HG03460 (cell line): Measurements from ENCODE around the gene NR2F1-AS1.
"Not testable (repeated sequence)": the region's sequence is repeated elsewhere in the genome, so short reads cannot be mapped to it uniquely, and the experiment has no call there.

Source experiments
- ATAC-seq: cut with Tn5 transposase; IDR thresholded peaks from one replicate; pipeline ENCODE4 v1.9.1; 2021; ENCODE audit not compliant: unreplicated experiment

The NR2F1-AS1 gene

DNA sequence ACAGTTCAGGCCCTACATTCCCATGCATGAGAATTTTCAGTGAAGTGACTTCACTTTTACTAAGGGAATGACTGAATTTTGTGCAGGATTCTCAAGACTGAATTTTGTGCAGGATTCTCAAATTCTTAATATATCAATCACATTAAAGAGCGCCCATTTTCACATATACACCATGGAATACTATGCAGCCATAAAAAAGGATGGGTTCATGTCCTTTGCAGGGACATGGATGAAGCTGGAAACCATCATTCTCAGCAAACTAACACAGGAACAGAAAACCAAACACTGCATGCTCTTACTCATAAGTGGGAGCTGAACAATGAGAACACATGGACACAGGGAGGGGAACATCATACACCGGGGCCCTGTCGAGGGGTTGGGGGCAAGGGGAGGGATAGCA lies 31.4 kb downstream of the NR2F1-AS1 start:
- ATAC-seq: not testable (repeated sequence)

DNA sequence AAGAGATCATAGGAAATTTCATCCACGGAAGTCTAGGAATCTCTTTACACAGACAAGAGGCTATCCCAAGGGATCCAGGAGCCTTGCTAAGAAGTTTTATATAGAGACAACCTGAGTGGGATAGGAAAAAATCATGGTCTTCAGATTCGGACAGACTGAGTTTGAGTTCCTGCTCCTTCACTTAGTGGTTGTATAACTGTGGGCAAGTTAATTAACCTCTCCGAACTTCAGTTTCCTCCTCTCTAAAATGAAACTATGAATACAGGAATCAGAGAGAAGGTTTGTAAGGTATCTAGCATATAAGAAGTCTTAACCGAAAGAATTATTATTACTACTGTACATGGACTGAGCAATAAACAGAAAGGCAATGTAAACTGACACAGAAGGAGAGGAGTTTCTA lies 35.1 kb downstream of the NR2F1-AS1 start:
- ATAC-seq: no peak

DNA sequence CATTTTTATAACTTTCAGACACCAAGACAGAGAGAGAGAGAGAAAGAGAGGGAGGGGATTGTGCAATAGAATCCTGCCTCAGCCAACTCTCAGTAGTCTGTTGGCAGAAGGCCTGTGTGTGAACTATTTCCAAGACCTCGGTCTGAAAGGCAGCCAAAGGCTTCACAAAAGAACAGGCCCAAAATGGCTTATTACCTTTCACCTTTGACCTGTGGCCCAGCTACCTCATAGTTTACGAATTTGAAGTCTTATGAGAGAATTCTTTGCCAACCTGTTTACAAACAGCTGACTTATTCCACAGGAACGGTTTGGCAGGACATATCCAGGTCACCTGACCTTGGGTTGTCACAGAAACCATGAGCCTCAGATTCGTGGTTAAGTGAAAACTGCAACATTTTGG lies 48.6 kb downstream of the NR2F1-AS1 start:
- no peak for ATAC-seq

DNA sequence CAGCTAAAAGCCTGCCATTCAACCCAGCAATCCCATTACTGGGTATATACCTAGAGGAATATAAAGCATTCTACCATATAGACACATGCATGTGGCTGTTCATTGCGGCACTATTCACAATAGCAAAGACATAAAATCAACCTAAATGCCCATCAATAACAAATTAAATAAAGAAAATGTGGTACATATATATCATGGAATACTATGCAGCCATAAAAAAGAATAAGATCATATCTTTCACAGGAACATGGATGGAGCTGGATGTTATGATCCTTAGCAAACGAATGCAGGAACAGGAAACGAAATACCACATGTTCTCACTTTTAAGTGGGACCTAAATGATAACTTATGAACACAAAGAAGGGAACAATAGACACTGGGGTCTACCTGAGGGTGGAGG lies 59.2 kb downstream of the NR2F1-AS1 start:
- not testable (repeated sequence) for ATAC-seq

DNA sequence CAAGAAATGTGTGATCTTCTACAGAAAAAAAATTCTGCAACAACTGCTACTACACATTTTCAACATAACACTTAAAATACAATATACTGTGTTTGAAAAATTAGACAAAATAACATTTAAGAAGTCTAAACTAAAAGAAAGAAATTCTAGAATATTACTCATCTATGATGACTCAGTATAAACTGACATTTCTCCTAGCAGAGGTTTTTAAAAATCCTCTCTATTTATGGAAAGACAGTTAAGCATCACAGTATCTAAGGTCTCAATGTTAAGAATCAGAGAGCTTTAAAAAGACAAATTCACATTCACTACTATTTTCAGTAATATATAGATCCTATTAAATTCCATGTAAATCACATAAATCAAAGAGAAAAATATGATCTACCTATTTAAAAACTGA lies 61.3 kb downstream of the NR2F1-AS1 start:
- ATAC-seq: no peak

DNA sequence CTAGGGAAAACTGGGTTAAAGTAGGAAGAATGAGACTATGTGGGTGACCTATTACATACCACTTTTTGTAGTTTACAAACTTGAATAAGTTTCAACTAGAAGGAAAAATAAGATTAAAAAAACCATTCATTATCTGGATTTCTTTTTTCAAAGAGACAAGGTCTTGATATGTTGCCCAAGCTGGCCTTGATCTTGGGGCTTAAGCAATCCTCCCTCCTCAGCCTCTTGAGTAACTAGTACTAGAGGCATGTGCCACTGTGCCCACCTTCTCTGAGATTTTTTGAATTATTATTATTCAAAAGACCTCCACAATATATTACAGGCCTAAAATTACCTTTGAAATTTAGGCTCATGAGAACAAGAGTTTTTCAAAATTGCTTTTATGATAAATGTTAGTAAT lies 63.2 kb downstream of the NR2F1-AS1 start:
- no peak for ATAC-seq

DNA sequence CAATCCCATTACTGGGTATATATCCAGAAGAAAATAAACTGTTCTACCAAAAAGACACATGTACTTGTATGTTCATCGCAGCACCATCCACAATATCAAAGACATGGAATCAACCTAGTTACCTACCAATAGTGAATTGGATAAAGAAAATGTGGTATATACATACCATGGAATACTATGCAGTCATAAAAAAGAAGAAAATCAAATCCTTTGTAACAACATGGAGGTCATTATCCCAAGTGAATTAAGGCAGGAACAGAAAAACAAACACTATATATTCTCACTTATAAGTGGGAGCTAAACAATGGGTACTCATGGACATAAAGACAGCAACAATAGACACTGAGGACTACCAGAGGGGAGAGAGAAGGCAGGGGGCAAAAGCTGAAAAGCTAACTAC lies 67.7 kb downstream of the NR2F1-AS1 start:
- ATAC-seq: no peak

DNA sequence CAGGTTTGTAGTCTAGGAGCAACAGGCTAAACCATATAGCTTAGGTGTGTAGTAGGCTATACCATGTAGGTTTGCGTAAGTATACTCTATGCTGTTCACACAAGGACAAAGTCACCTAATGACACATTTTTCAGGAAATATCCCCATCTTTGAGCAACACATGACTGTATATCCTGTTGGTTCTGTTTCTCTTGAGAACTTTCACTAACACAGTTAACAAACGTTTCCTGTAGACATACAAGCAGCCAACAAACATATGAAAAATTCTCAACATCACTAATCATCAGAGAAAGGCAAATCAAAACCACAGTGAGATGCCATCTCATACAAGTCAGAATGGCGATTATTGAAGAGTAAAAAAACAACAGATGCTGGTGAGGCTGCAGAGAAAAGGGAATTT lies 68.2 kb downstream of the NR2F1-AS1 start:
- no peak for ATAC-seq

DNA sequence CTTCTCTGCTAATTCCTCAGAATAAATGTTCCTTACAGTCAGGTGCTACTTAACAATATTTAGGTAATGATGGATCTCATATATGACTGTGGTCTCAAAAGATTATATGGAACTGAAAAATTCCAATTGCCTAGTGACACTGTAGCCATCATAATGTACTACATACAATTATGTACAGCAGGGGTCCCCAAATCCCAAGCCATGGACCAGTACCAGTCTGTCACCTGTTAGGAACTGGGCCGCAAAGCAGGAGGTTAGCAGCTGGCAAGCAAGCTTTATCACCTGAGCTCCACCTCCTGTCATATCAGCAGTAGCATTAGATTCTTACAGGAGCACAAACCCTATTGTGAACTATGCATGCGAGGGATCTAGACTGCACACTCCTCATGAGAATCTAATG lies 69.6 kb downstream of the NR2F1-AS1 start:
- ATAC-seq: no peak

DNA sequence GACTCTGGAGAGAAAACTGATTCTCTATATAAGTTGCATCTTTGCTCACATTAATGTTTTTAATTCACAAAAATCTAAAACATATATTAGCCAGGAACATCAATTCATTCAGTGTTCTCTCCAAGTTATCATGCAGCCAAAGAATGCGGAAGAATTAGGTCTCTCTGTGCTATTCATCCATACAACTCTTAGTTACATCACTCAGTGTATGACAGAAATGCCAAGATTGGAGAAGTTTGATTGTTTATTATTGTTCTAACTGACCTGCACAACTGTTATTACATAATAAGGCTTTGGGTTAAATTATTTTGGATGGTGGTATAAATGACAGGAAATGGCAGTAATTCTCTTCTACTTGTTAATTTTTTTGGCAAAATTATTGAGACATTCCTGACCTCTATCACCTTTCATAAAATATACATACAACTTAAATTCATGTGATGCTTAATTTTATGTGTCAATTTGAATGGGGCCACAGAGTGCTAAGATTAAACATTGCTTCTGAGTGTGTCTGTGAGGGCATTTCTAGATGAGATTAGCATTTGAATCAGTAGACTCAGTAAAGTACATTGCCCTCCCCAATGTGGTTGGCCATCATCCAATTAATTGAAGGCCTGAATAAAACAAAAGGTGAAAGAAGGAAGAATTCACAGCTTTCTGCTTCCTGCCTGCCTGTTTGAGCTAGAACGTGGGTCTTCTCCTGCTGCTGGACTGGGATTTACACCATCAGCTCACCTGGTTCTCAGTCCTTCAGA lies 70.2 kb downstream of the NR2F1-AS1 start:
- ATAC-seq: no peak

DNA sequence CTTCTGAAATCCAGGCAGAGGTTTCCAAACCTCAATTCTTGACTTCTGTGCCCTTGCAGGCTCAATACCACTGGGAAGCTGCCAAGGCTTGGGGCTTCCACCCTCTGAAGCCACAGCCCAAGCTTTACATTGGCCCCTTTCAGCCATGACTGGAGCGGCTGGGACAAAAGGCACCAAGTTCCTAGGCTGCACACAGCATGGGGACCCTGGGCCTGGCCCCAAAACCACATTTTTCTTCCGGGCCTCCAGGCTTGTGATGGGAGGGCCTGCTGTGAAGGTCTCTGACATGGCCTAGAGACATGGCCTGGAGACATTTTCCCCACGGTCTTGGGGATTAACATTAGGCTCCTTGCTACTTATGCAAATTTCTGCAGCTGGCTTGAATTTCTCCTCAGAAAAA lies 75.5 kb downstream of the NR2F1-AS1 start:
- not testable (repeated sequence) for ATAC-seq

DNA sequence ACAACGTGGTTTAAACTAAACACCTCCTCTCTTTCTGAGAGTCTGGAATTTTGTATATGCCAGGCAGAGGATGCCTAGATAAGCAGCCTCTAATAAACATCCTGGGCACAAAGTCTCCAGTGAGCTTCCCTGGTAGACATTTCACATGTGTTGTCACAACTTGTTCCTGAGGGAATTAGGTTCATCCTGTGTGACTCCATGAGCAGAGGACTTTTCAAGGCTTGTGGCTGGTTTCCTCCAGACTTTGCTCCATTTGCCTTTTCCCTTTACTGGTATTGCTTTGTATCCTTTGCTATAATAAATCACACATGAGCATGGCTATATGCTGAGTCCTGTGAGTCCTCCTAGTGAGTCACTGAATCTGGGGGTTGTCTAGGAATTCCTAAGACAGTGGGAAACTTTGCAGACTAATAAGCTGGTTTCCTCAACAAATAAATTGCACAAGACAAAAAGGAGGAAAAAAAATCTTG lies 77.4 kb downstream of the NR2F1-AS1 start:
- ATAC-seq: no peak

DNA sequence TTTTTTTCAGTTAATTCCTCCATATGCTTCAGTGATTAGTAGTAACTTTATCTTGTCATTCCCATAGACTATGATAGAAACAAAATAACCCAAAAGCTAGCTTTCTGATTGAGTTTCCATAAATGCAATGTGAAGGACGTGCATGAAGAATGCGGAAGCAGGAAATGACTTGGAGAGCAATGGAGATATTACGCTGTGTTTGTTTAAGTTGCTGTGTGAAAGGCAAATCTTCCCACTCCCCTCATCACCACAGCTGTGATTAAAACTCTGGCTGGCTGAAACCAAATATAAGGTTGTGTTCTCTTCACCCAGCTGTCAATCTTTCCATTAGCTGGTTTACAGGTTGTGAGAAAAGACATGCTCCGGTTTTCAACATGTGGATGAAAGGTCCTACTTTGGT lies 83.9 kb downstream of the NR2F1-AS1 start:
- ATAC-seq: no peak

DNA sequence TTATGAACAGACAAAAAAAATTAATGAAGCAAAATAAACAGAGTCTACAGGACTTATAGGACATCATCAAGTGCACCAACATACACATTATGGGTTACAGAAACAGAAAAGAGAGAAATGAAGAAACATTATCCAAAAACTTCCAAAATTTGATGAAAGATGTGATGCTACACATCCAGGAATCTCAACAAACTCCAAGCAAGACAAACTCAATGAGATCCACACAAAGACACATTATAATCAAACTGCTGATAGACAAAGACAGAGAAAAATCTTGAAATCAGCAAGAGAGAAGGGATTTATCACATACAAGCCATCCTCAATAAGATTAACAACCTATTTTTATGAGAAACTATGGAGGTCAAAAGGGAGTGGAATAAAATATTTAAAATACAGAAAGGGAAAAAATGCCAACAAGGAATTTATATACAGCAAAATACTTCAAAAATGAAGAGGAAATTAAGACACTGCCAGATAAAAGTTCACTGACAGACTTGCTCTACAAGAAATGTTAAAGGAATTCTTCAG lies 101.0 kb downstream of the NR2F1-AS1 start:
- ATAC-seq: no peak

DNA sequence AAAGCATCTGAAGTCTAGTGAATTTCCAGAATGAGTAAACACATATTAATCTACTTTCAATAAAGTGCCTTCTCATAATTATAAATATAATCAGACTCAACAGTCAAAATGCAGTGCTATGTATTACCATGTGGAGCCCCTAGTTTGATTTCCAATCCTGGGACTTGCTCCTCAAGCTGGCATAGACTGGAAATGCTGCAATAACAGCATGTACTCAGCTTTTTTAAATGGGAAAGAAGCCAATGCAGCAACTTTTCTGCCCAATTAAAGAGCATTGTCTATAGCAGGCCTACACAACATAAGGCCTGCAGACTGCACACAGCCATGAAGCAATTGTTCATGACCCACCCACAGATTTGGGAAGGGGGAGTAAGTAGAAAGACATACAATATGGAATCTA lies 103.2 kb downstream of the NR2F1-AS1 start:
- ATAC-seq: no peak

DNA sequence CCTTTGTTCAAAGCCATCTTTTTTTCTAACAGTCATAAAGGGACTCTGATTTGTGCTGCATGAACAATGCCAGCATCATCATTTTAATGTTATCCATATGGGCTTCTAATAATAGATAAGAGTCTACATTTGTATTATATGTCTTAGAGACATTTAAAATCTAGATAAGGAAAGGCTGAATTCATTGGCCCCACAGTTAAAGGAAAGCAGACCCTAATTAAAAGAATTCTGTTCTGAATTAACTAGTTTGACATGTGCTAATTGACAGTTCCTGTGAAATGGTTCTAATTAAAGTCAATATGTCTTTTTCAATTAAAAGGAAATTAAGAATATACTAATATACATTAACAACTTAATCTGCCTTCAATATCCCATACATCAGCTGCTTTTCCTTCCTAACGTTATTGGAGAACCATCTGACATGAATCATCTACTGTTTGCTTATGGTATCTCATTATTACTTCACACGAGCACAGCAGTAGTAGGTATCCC lies 104.7 kb downstream of the NR2F1-AS1 start:
- ATAC-seq: no peak

DNA sequence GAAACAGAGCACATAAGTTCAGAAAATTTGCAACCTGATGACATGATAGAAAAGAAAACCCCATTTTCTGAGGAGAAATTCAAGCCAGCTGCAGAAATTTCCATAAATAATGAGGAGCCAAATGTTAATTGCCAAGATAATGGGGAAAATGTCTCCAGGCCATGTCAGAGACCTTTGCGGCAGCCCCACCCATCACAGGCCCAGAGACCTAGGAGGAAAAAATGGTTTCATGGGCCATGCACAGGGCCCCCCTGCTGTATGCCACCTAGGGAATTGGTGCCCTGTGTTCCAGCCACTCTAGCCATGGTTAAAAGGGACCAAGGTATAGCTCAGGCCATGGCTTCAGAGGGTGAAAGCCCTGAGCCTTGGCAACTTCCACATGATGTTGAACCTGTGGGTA lies 118.1 kb downstream of the NR2F1-AS1 start:
- ATAC-seq: no peak

DNA sequence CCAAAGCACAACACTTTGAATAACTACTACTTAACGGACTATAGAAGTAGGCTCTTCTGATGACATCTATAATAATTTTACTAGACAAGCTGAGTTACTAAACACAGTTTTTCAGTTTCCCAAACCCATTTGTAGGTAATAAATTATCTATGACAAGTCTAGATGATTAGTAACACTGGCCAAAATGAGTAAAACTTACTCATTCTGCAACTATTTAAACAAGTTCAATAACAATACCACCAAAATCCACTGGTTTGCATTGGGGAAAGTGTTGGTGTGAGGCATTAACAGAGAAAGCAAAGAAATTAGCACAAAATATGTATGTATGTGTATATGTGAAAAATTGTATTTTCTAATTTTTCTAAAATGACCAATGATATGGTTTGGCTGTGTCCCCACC lies 119.3 kb downstream of the NR2F1-AS1 start:
- no peak for ATAC-seq

DNA sequence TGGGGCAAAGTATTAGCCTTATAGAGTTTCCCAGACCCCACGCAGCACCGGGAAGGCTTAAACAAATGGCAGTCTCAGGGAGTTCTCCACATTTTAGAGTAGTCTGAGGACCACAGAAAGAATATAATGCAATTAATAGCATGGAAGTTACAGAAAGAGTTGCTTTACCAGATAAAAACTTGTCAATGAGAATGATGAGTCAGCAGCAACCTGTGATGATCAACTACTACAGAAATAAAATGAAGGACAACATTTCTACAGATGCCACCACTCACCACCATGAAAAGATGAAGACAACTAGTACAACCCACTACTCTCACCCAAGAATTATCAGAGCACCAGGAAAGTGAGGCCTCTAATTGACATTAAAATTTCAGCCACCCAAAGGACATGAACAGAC lies 120.7 kb downstream of the NR2F1-AS1 start:
- ATAC-seq: no peak

DNA sequence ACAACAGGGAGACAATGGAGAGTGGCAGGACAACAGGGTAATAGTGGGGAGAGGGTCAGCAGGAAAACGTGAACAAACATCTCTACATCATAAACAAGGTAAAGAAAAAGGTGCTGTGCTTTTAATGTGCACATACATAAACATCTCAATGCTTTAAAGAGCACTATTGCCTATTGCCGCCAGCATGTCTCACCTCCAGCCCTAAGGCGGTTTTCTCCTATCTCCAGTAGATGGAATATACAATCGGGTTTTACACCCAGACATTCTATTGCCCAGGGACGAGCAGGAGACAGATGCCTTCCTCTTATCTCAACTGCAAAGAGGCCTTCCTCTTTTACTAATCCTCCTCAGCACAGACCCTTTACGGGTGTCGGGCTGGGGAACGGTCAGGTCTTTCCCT lies 124.2 kb downstream of the NR2F1-AS1 start:
- not testable (repeated sequence) for ATAC-seq

DNA sequence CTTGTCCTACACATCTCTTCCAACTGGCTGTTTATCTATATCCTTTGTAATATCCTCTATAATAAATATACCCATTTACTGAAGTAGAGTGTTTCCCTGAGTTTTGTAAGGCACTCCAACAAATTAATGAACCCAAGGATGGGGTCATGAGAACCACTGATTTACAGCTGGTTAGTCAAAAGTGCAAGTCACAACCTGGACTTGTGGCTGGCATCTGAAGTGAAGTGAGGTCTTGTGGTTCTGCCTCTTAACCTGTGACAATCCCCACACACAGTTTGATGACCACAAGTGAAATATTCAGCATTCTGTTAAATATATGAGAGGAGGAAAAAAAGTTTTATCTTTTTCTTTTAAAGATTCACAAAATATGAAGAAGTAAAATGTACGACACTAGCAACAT lies 126.1 kb downstream of the NR2F1-AS1 start:
- no peak for ATAC-seq

DNA sequence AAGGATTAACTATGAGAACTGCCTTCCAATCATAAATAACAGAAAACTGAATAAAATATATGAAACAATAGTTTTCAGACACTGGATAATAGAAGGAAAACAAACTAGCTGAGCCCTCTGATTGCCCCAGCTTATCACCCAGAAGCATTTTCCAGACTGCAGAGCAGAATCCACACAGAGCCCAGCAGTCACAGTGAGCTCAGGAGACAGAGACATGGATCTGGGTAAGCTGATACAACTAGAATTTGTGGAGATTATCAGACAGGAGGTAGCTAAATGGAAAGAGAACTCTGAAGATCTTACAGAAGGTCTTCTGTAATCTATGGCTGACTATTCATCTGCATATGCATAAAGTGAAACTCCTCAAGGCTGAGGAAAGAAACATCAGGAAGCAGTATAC lies 128.8 kb downstream of the NR2F1-AS1 start:
- ATAC-seq: no peak

DNA sequence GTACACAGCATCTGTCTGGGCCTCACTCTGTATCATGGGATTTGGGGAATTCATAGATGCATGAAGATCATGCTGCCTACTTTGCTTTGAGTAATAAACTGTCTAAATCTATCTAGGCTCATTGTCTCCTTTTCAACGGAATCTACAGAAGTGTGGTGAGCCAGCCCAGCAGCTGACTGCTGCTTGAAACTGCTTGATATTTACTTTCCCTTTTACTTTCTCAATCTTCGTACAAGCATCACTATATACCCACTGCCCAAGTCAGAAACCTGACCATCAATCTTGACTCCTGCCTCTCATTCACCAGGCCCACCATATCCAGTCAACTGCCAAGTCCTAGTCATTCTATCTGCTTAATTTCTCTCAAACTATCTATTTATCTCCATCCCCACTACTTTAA lies 142.9 kb downstream of the NR2F1-AS1 start:
- no peak for ATAC-seq
